Smooth muscle cell (in vitro differentiated cells): ENCODE measurements around the gene SLC38A11. TPM values are rescaled to one million over a fixed set of nuclear protein-coding genes. Genes with fewer than 3 reads are reported as not detected.

Experiments
- DNase-seq: peaks from one replicate; lab custom pipeline; 2025; ENCODE audit not compliant: unreplicated experiment; lab: John Stamatoyannopoulos, UW
- H2AFZ ChIP-seq: fragments of 200-600 bp; sonication (generic); 2 replicates; pipeline ENCODE4 v1.6.0; 2016; ENCODE audit warnings: antibody characterized with exemption, low read depth, mild to moderate bottlenecking
- H3F3A ChIP-seq: fragments of 200-600 bp; sonication (generic); 2 replicates; pipeline ENCODE4 v1.6.0; 2017; ENCODE audit warnings: antibody characterized with exemption, low read depth
- H3K27ac ChIP-seq: fragments of 200-600 bp; sonication (generic); 2 replicates; pipeline ENCODE4 v1.5.1; 2016; ENCODE audit warnings: low read depth, mild to moderate bottlenecking
- H3K27me3 ChIP-seq: fragments of 200-600 bp; sonication (generic); 2 replicates; pipeline ENCODE4 v1.6.1; 2016; ENCODE audit warnings: low read depth, mild to moderate bottlenecking
- H3K36me3 ChIP-seq: fragments of 200-600 bp; sonication (generic); 2 replicates; pipeline ENCODE4 v1.5.1; 2016; ENCODE audit warnings: low read depth
- H3K4me1 ChIP-seq: fragments of 200-600 bp; sonication (generic); 2 replicates; pipeline ENCODE4 v1.5.1; 2016; ENCODE audit warnings: low read depth
- H3K4me2 ChIP-seq: fragments of 200-600 bp; sonication (generic); 2 replicates; pipeline ENCODE4 v1.6.0; 2016; ENCODE audit warnings: mild to moderate bottlenecking
- H3K4me3 ChIP-seq: fragments of 200-600 bp; sonication (generic); 2 replicates; pipeline ENCODE4 v1.5.1; 2016; ENCODE audit warnings: mild to moderate bottlenecking
- H3K79me2 ChIP-seq: fragments of 200-600 bp; sonication (generic); 2 replicates; pipeline ENCODE4 v1.6.0; 2016; ENCODE audit warnings: low read depth, mild to moderate bottlenecking
- H3K9ac ChIP-seq: fragments of 200-600 bp; sonication (generic); 2 replicates; pipeline ENCODE4 v1.6.0; 2016; ENCODE audit warnings: low read depth
- H3K9me3 ChIP-seq: fragments of 200-600 bp; sonication (generic); replicated peaks from 2 replicates; pipeline ENCODE4 v1.5.1; 2016; ENCODE audit warnings: low read depth
- H4K20me1 ChIP-seq: fragments of 200-600 bp; sonication (generic); 2 replicates; pipeline ENCODE4 v1.6.0; 2016; ENCODE audit warnings: low read depth
- CTCF ChIP-seq: fragments of 200-600 bp; sonication (generic); IDR thresholded peaks from 2 replicates; pipeline ENCODE4 v1.5.1; 2017; ENCODE audit warnings: borderline replicate concordance, mild to moderate bottlenecking, antibody characterized with exemption; ENCODE audit not compliant: insufficient read depth, poor library complexity, severe bottlenecking
- WGBS: methylation state at CpG from one replicate; pipeline ENCODE4 v1.1.7; 2016; ENCODE audit warnings: low lambda C conversion rate; 5-methylcytosine and 5-hydroxymethylcytosine counted together
- polyA plus RNA-seq: library from polyadenylated mRNA; unstranded; fragments of >200 nt; fragmentation: Nextera tagmentation; extraction: Ambion mirVana; gene quantifications from 2 replicates; pipeline ENCODE4 v1.2.1, GENCODE V29; 2016
- total RNA-seq: library from RNA; depleted of rRNA; stranded (reverse); fragments of >200 nt; gene quantifications from 2 replicates; pipeline ENCODE4 v1.2.3, GENCODE V29; 2014

Gene SLC38A11
- total and polyA plus RNA-seq, 2 experiments from 2014 or later: not detected

GRCh38 chr2:164859251-164859818 is 96.0 kb downstream of the SLC38A11 start:
- Histone ChIP-seq H3K4me1 (no peaks in the 10 kb centered on the region), H3K4me2 (no peak overlapping the region), H4K20me1 (no peaks in the 10 kb centered on the region), H3K27ac (no peak overlapping the region), H2AFZ (no peak overlapping the region), H3F3A (no peaks in the 10 kb centered on the region), H3K9me3 (no peaks in the 10 kb centered on the region), H3K4me3 (no peak overlapping the region), H3K79me2 (no peaks in the 10 kb centered on the region), H3K9ac (no peak overlapping the region), H3K27me3 (no peaks in the 10 kb centered on the region), H3K36me3 (no peaks in the 10 kb centered on the region)
- 78% methylated on average over 2 of the region's 2 CpGs for WGBS
- no peak for DNase-seq
- TF ChIP-seq CTCF: no peak

- H3K4me3 ChIP-seq: no peak overlapping the region
- peaks cover 5% of the 10 kb centered on the region for H3F3A ChIP-seq
- H3K27ac ChIP-seq: no peak overlapping the region
- DNase-seq: no peak
- no peak overlapping the region for H3K9ac ChIP-seq
- no peak overlapping the region for H3K4me2 ChIP-seq
- no peaks in the 10 kb centered on the region for H3K79me2 ChIP-seq
- no peaks in the 10 kb centered on the region for H3K36me3 ChIP-seq
- H4K20me1 ChIP-seq: no peaks in the 10 kb centered on the region
- H2AFZ ChIP-seq: no peak overlapping the region
- no peaks in the 10 kb centered on the region for H3K9me3 ChIP-seq
- no peaks in the 10 kb centered on the region for H3K27me3 ChIP-seq
- 92% methylated on average over 4 of the region's 4 CpGs for WGBS
- TF ChIP-seq CTCF: no peak
- no peaks in the 10 kb centered on the region for H3K4me1 ChIP-seq
Observed at GRCh38 chr2:164852086-164852485, 103.2 kb downstream of the SLC38A11 start.

GRCh38 chr2:164850235-164850634 is 105.1 kb downstream of the SLC38A11 start:
- Histone ChIP-seq H3K36me3 (no peaks in the 10 kb centered on the region), H3K4me2 (no peak overlapping the region), H3F3A (peaks cover 5% of the 10 kb centered on the region), H2AFZ (no peak overlapping the region), H4K20me1 (no peaks in the 10 kb centered on the region), H3K4me1 (no peaks in the 10 kb centered on the region), H3K4me3 (no peak overlapping the region), H3K79me2 (no peaks in the 10 kb centered on the region), H3K27ac (no peak overlapping the region), H3K9me3 (no peaks in the 10 kb centered on the region), H3K9ac (no peak overlapping the region), H3K27me3 (no peaks in the 10 kb centered on the region)
- no peak for TF ChIP-seq CTCF
- no peak for DNase-seq
- 87% methylated on average over 4 of the region's 4 CpGs for WGBS

GRCh38 chr2:164849506-164849905 is 105.8 kb downstream of the SLC38A11 start:
- Histone ChIP-seq H3K4me3 (no peak overlapping the region), H3K9me3 (no peaks in the 10 kb centered on the region), H2AFZ (no peak overlapping the region), H3F3A (peaks cover 5% of the 10 kb centered on the region), H3K27me3 (no peaks in the 10 kb centered on the region), H3K9ac (no peak overlapping the region), H4K20me1 (no peaks in the 10 kb centered on the region), H3K79me2 (no peaks in the 10 kb centered on the region), H3K27ac (no peak overlapping the region), H3K4me1 (no peaks in the 10 kb centered on the region), H3K4me2 (no peak overlapping the region), H3K36me3 (no peaks in the 10 kb centered on the region)
- 90% methylated on average over 1 of the region's 1 CpG for WGBS
- no peak for DNase-seq
- no peak for TF ChIP-seq CTCF
